NOMO-1 treated with DMSO at 0.1 percent for 48 hours (cell line): Measurements from ENCODE around the gene SLC35F5.
"Not testable (repeated sequence)": the region's sequence is repeated elsewhere in the genome, so short reads cannot be mapped to it uniquely, and the experiment has no call there.

ENCODE experiments used
- DNase-seq: peaks from one replicate; lab custom pipeline; 2025; ENCODE audit not compliant: unreplicated experiment; lab: John Stamatoyannopoulos, UW

The SLC35F5 gene

GRCh38 chr2:113698892-113699447, 57.5 kb downstream of the SLC35F5 start:
- no peak for DNase-seq

GRCh38 chr2:113698251-113698650, 58.2 kb downstream of the SLC35F5 start:
- DNase-seq, result not testable (repeated sequence)

- DNase-seq, result no peak
Observed at GRCh38 chr2:113697516-113697915, 58.9 kb downstream of the SLC35F5 start.

DNA sequence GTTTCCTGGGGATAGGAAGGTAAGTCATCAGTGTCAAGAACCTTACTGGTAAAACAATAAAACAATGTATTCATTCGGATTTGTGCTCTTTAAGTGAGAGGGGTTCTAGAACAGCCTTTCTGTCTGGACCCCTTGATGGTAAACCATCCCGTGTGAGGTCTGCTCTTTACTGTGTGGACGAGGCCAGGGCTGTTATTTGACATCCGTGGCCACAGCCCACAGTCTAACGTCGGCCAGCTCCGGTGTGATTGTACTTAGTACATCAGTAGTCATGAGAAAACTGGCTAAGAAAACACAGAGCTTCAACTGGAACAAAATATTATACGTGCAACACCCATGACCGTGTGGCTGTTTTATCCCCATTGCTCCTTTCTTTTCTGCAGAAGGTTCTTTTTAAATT, 62.0 kb downstream of the SLC35F5 start:
- no peak for DNase-seq

- DNase-seq, result peak; percentile 66
Observed at GRCh38 chr2:113692698-113693428, 63.6 kb downstream of the SLC35F5 start.

GRCh38 chr2:113690871-113691270, 65.6 kb downstream of the SLC35F5 start:
- peak; percentile 2 for DNase-seq

DNA sequence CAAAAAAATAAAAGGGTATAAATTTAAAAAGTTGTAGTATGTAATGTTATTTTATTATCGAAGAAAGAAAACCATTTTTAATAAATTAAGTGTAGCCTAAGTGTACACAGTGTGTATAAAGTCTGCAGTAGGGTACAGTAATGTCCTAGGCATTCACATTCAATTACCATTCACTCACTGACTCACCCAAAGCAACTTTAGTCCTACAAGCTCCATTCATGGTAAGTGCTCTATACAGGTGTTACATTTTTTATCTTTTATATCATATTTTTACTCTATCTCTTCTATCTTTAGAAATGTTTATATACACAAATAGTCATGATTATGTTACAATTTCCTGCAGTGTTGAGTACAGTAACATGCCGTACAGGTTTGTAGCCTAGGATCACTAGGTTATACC, 69.9 kb downstream of the SLC35F5 start:
- no peak for DNase-seq

DNA sequence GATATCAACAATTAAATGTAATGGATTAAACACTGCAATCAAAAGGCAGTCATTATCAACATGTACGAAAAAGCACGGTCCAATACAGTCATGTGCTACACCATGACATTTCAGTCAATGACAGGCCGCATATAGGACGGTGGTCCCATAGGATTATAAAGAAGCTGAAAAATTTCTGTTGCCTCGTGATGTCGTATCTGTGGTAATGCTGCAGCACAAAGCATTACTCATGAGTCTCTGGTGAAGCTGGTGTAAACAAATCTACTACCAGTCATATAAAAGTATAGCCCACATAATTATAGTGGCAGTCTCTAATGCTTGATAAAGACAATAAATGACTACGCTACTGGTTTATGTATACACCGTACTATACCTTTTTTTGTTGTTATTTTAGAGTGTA, 71.0 kb downstream of the SLC35F5 start:
- DNase-seq, result no peak

- no peak for DNase-seq
Observed at GRCh38 chr2:113679457-113679856, 77.0 kb downstream of the SLC35F5 start.

DNA sequence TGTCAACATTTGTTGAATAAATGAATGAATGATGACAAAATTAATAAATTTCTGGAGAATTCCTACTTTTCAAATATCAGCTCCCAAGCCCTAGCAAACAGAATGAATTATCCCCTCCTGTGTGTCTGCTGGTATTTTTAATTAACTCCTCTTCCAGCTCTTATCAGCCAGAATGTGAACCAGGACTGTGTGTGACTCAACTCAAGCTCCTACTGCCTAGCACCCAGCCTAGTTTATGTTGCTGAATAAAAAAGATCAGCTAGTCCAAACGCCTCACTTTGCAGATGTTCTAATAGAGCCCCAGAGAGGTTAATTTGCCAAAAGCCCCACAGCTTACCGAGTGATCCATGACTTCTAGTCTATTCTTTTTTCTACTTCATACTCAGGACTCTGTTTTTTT, 79.1 kb downstream of the SLC35F5 start:
- DNase-seq, result no peak

GRCh38 chr2:113676623-113677266, 79.7 kb downstream of the SLC35F5 start:
- DNase-seq, result no peak

GRCh38 chr2:113675875-113676274, 80.6 kb downstream of the SLC35F5 start:
- no peak for DNase-seq

DNA sequence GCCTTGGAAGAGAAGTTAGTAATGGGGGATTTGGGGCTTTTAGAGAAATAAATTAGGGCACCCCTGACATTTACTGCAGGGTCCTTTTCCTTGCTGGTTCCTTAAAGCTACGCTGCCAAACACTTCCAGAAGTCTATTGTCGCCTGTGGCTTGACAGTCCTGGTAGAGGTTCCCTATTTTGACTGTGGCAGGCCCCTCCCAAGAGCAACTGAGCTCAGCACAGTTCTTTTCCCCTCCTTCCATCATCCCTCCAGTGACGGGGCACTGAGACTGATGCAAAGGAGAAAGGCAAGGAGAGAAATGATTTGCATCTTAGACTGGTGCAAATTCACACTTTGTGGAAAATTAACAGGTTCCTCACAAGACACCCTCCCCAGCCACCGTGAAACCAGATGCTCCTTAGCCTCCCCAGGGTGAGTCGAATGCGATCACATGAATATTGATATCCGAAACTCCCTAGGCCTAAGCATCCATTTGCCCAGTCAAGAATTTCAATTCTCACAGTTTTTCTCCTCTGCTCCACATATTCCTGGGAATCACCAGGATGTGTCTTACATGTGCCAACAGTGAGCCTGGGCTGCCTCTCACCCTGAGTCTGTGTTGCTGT, 84.0 kb downstream of the SLC35F5 start:
- peak; percentile 18 for DNase-seq

DNA sequence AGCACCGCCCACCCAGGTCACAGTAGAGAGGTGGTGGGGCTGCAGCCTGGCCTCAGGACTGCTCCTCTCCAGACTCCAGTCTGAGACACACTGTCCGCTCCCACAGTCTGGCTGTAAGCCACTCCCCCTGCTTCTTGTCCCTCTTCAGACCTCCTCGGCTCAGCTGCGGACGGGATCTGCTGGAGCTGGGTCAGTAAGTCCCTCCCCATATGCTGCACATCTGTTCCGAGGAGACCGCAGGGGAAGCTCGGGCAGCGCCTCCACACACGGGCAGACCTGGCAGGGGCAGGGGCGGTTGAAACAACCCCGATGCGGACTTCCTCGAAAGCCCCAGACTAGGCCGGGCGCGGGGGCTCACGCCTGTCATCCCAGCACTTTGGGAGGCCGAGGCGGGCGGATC, 87.4 kb downstream of the SLC35F5 start:
- DNase-seq, result not testable (repeated sequence)

DNA sequence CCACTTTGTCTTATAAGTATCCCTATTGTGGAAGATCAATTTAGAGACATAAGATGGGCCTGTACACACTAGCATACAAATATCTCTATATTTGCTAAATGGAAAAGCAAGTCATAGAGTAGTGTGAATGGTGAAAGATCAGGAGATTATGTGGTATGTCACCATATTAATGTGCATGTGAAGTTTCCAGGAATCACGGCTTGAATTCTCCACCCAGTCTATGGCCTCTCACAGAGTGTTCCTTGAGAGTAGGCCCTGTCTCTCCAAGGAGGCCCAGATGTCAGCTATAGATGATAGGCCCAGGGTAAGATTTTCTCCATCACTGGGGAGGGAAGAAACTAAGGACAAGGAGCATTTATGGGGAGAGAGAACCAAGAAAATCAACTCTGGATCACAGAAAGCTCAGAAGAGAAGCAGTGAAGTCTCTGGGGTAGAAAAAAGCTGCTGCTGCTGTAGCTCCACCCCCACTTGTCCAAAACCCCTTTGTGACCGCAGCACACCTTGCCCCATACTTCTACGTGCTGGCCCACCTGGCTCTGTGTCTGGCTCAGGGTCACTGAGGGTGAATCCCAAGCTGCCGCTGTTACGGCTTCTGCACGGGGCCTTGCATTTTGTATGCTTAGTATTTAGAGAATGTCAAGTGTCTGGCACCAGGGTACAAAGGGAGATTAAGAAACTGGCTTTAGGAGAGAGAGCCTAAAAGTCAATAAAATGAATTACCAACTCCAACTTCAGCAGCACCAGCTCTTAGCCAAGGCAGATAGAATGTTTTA, 91.5 kb downstream of the SLC35F5 start:
- DNase-seq, result not testable (repeated sequence)

DNA sequence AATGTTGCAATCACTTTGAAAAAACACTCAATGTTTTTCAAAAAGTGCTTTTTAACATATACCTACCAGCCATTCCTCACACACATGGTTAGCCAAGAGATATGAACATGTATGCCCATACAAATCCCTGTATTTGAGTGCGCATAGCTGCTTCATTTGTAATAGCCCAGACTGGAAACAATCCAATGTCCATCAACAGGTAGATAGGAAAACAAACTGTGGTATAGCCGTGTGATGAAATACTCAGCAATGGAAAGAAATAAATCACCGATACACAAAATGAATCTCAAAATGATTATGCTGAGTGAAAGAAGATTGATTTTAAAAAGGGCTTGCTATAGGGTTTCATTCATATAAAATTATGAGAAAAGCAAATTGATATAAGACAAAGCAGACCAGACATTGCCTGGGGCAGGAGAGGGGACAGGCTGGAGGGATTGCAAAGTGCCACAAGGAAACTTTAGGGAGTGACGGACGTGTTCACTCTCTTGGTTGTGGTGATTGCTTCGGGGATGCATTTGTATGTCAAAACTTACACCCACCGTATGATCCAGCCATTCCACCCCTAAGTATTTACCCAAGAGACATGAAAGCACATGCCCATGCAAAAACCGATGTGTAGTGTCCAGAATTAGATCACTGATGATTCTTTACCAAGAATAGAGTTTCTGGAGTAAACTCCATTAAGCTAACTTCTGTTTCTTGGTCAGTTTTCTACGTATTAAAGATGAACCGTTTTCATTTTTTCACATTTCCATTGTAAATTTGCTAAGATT, 93.0 kb downstream of the SLC35F5 start:
- not testable (repeated sequence) for DNase-seq
